HEK293T (cell line): Measurements from ENCODE around the gene NPPC.
"Not testable (repeated sequence)": the region's sequence is repeated elsewhere in the genome, so short reads cannot be mapped to it uniquely, and the experiment has no call there.

Experiments used
- CTCF ChIA-PET: fragments of 350-600 bp; formaldehyde crosslinking; extraction: SDS; loops from one replicate; lab custom pipeline; 2021; ENCODE audit warnings: antibody characterized with exemption, inconsistent platforms; lab: Yijun Ruan, JAX
- POLR2A ChIA-PET: fragments of 350-600 bp; formaldehyde crosslinking; extraction: SDS; loops from one replicate; lab custom pipeline; 2020; ENCODE audit warnings: antibody characterized with exemption, inconsistent platforms; lab: Yijun Ruan, JAX
- DNase-seq: peaks from one replicate; pipeline ENCODE4 v3.0.0; 2012; ENCODE audit warnings: mixed read lengths; ENCODE audit errors: extremely low spot score
- ARNT ChIP-seq: fragments of 450-650 bp; IDR thresholded peaks from 2 replicates; pipeline ENCODE4 v1.6.1; 2017; ENCODE audit warnings: mild to moderate bottlenecking
- BHLHE40 ChIP-seq: fragments of 450-650 bp; IDR thresholded peaks from 2 replicates; pipeline ENCODE4 v1.6.1; 2016; ENCODE audit warnings: mild to moderate bottlenecking, moderate library complexity, borderline replicate concordance
- CTBP1 ChIP-seq: fragments of 450-650 bp; IDR thresholded peaks from 2 replicates; pipeline ENCODE4 v1.6.1; 2016; ENCODE audit warnings: borderline replicate concordance
- ELF4 ChIP-seq: fragments of 450-650 bp; IDR thresholded peaks from 2 replicates; pipeline ENCODE4 v1.6.1; 2017; ENCODE audit warnings: antibody characterized with exemption
- FOXA1 ChIP-seq: fragments of 450-650 bp; IDR thresholded peaks from 2 replicates; pipeline ENCODE4 v1.6.1; 2016; ENCODE audit warnings: mild to moderate bottlenecking
- FOXK2 ChIP-seq: fragments of 450-650 bp; IDR thresholded peaks from 2 replicates; pipeline ENCODE4 v1.6.1; 2016; ENCODE audit warnings: mild to moderate bottlenecking
- FOXM1 ChIP-seq: fragments of 450-650 bp; IDR thresholded peaks from 2 replicates; pipeline ENCODE4 v1.6.1; 2017; ENCODE audit warnings: mild to moderate bottlenecking, borderline replicate concordance
- HDGF ChIP-seq: fragments of 450-650 bp; IDR thresholded peaks from 2 replicates; pipeline ENCODE4 v1.6.1; 2017; ENCODE audit warnings: antibody characterized with exemption, borderline replicate concordance
- L3MBTL2 ChIP-seq: fragments of 450-650 bp; conservative IDR thresholded peaks from 2 replicates; pipeline ENCODE4 v1.6.1; 2016; ENCODE audit warnings: mild to moderate bottlenecking
- LEF1 ChIP-seq: fragments of 450-650 bp; IDR thresholded peaks from 2 replicates; pipeline ENCODE4 v1.6.1; 2017; ENCODE audit warnings: mild to moderate bottlenecking, borderline replicate concordance
- NFRKB ChIP-seq: fragments of 450-650 bp; IDR thresholded peaks from 2 replicates; pipeline ENCODE4 v1.6.1; 2016; ENCODE audit warnings: mild to moderate bottlenecking, moderate library complexity
- PKNOX1 ChIP-seq: fragments of 450-650 bp; IDR thresholded peaks from 2 replicates; pipeline ENCODE4 v1.6.1; 2016
- SP1 ChIP-seq: fragments of 450-650 bp; IDR thresholded peaks from 2 replicates; pipeline ENCODE4 v1.6.1; 2017
- SUZ12 ChIP-seq: fragments of 450-650 bp; IDR thresholded peaks from 2 replicates; pipeline ENCODE4 v1.6.1; 2016; ENCODE audit warnings: mild to moderate bottlenecking
- TARDBP ChIP-seq: fragments of 450-650 bp; IDR thresholded peaks from 2 replicates; pipeline ENCODE4 v1.6.1; 2016
- ZNF384 ChIP-seq: fragments of 450-650 bp; IDR thresholded peaks from 2 replicates; pipeline ENCODE4 v1.6.1; 2016

The NPPC gene

GRCh38 chr2:231947694-231948093 lies 21.5 kb upstream of the NPPC start:
- POLR2A ChIA-PET, result no interaction called here
- no peak for DNase-seq
- TF ChIP-seq FOXM1, result no peak
- no peak for TF ChIP-seq ELF4
- no peak for TF ChIP-seq HDGF
- no peak for TF ChIP-seq ARNT
- TF ChIP-seq TARDBP, result no peak
- TF ChIP-seq NFRKB, result no peak
- TF ChIP-seq BHLHE40, result no peak
- TF ChIP-seq PKNOX1, result no peak
- no peak for TF ChIP-seq FOXA1
- CTCF ChIA-PET, result no interaction called here

GRCh38 chr2:231947112-231947511 lies 20.9 kb upstream of the NPPC start:
- DNase-seq, POLR2A ChIA-PET: not testable (repeated sequence)

GRCh38 chr2:231946241-231946814 lies 20.1 kb upstream of the NPPC start:
- ChIA-PET POLR2A (no interaction called here), CTCF (interaction anchor here (1.3 kb wide), 1 partner anchor 16 kb away, joined by 4 read pairs; no protein-coding TSS in a partner anchor)
- no peak for DNase-seq
- no peak for TF ChIP-seq LEF1
- no peak for TF ChIP-seq SP1
- TF ChIP-seq FOXA1, result no peak
- TF ChIP-seq ZNF384, result no peak
- TF ChIP-seq ELF4, result no peak
- TF ChIP-seq PKNOX1, result no peak
- TF ChIP-seq HDGF, result no peak
- no peak for TF ChIP-seq FOXK2
- no peak for TF ChIP-seq FOXM1
- TF ChIP-seq NFRKB, result no peak

More at GRCh38 chr2:231947112-231947511, 20.9 kb upstream of the NPPC start:
- CTCF ChIA-PET, result not testable (repeated sequence)

- CTCF ChIA-PET, result no interaction called here
Measured at GRCh38 chr2:231942180-231942579, 16.0 kb upstream of the NPPC start.

GRCh38 chr2:231941673-231942072 lies 15.5 kb upstream of the NPPC start:
- DNase-seq, result no peak
- TF ChIP-seq SUZ12 (no peak), ELF4 (no peak), LEF1 (no peak), FOXA1 (no peak), TARDBP (no peak), FOXM1 (no peak), ARNT (no peak), FOXK2 (no peak), HDGF (no peak), L3MBTL2 (no peak), ZNF384 (no peak), SP1 (no peak), BHLHE40 (no peak), CTBP1 (no peak)
- POLR2A ChIA-PET, result no interaction called here
- CTCF ChIA-PET, result no interaction called here

More at GRCh38 chr2:231942180-231942579, 16.0 kb upstream of the NPPC start:
- POLR2A ChIA-PET, result no interaction called here
- no peak for TF ChIP-seq ZNF384
- TF ChIP-seq NFRKB, result no peak
- TF ChIP-seq FOXA1, result no peak
- TF ChIP-seq FOXK2, result no peak
- TF ChIP-seq SP1, result no peak
- TF ChIP-seq HDGF, result no peak
- TF ChIP-seq ARNT, result no peak
- TF ChIP-seq ELF4, result no peak
- TF ChIP-seq FOXM1, result no peak
- TF ChIP-seq L3MBTL2, result no peak
- TF ChIP-seq BHLHE40, result no peak
- no peak for TF ChIP-seq TARDBP
- TF ChIP-seq SUZ12, result no peak
- no peak for TF ChIP-seq LEF1
- no peak for TF ChIP-seq CTBP1
- TF ChIP-seq PKNOX1, result no peak
- no peak for DNase-seq

GRCh38 chr2:231940795-231941194 lies 14.6 kb upstream of the NPPC start:
- no peak for DNase-seq
- ChIA-PET CTCF (no interaction called here), POLR2A (no interaction called here)
- TF ChIP-seq ZNF384, result no peak
- TF ChIP-seq SUZ12, result no peak
- no peak for TF ChIP-seq ELF4

GRCh38 chr2:231939022-231939421 lies 12.8 kb upstream of the NPPC start:
- ChIA-PET POLR2A (no interaction called here), CTCF (no interaction called here)
- DNase-seq, result no peak
- TF ChIP-seq L3MBTL2 (no peak), CTBP1 (no peak), SP1 (no peak), ELF4 (no peak), TARDBP (no peak), ZNF384 (no peak), LEF1 (no peak), SUZ12 (no peak), FOXK2 (no peak), ARNT (no peak), FOXM1 (no peak), NFRKB (no peak), FOXA1 (no peak), HDGF (no peak), BHLHE40 (no peak), PKNOX1 (no peak)
